Measurements from ENCODE around the gene IFNG.
"Not testable (repeated sequence)": the region's sequence is repeated elsewhere in the genome, so short reads cannot be mapped to it uniquely, and the experiment has no call there.

IFNG gene

DNA sequence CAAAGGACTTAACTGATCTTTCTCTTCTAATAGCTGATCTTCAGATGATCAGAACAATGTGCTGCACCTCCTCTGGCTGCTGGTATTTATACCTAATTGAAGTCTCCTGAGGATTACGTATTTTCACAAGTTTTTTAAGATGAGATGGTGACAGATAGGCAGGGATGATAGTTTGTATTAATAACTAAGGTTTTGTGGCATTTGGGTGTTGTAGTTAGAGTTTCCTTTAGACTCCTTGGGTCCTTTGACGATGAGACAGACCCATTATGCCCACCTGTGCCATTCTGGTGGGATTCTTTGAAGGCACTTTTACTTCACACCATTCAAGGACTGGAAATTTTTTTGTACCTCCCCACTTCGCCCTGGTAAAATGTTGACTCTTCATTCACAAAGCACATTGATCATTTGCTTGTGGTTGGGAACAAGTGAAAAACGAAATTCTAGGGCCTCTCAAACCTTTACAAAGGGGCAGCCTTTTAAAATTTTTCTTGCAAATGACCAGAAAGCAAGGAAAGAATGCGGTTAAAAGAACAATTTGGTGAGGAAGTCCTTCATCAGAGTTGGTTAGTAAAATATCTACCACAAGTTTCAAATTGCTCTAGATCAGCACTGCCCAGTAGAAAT, at the start of gene IFNG:
TSS of gene IFNG (minus strand) at position 60 of the 624 bp plus-strand sequence. CDS start 125 bp downstream, outside the sequence.
- no peak for DNase-seq (ENCODE audit: low read depth)

DNA sequence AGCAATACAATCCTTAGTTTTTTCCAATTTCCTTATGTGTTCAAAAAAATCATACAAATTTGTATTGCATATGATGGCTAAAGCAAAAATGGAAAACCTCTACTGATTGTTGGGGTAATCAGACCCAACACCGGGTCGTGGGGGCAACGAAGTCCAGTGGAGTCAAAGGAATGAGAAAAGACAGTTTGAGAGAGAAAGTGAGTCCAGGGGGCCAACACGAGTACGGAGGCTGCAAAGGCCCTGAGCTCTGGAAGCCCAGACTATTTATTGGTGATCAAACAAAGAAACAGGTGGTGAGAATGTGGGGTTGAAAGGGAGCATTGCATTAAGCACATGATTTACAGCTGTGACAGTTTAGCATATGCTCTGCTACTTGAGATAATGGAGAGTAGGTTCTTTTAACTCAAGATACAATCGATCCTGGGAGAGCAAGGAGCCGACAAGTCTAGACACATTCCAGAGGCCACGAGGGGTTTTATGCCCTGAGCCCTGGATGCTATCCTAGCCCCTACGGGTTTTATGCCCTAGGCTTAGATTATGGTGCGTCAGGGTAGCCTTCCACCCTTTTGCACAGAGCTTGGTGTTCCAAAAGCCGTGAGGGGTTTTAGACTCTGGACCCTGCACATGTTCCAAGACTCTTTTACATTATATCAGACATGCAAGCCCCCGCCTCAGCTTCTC, 49.6 kb upstream of the IFNG start:
- DNase-seq (ENCODE audit: low read depth), result not testable (repeated sequence)

DNA sequence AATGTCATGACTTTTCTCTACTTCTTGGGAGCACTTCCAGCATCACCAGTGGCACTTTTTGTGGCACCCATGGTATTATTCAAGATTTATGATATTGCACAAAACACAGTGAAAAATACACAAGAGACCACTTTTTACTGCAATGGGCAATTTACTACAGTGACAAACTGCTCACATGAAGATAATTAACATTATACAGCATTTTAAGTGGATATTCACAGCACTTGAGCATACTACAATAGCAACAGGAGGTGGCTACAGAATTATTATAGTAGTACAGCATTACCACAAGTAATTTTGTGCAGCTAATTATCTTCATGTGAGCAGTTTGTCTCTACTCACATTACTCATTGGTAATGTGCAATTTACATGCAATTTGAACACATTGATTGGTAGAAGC, 47.7 kb upstream of the IFNG start:
- DNase-seq (ENCODE audit: low read depth), result no peak

DNA sequence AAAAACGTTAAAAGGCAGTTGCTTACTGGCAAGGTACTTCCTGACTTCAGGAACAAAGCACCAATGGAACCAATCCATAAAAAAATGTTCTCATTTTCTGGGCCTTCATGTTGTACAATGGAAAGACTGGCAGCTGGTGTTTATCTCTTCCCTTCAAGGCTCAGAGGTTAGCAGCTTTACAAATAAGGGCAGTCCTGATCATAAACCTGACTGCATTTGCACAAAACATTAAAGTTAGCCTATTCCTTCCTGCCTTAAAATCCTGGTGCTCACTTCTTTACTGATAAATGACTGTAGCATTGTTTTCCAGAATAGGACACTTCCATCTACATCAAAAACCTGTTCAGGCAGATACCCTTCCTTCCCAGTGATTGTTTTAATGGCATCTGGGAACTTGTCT, 46.9 kb upstream of the IFNG start:
- no peak for DNase-seq (ENCODE audit: low read depth)

DNA sequence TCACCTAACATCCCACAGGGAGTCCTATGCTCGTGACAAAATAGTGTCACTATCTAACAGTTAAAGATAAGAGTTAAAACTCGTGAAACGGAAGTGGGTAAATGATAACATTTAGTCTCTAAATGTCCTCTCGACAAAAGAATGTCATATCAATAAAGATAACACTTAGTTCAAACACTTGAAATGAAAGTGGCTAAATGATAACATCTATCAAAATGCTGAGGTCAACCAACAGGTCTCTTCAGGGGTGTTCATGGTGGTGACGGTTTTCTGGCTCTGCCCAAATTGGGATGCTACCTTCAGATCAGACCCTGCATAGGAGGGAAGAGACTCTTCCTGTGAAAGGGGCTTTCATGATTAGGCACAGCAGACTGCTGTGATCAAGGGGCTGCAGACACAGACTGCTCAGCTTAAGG, 43.9 kb upstream of the IFNG start:
- DNase-seq (ENCODE audit: low read depth), result no peak

DNA sequence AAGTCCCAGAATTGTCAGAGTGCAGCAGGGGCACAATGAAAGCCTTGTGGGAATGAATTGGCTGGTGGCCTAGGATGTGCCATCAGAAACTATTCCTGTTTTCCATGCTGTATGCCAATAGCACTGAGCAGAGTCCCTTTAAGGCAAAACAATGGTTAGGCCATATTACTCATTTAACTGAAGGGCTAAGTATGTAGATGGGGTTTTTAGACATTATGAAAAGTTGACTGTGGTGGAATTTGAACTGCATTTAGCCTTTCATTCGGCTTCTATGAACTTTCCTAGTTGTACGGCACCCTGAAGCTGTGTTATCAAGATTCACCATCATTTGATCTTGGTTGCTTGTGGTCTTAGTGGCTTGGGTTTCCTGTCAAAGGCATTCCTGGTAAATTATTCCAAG, 41.3 kb upstream of the IFNG start:
- DNase-seq (ENCODE audit: low read depth), result peak; percentile 72

DNA sequence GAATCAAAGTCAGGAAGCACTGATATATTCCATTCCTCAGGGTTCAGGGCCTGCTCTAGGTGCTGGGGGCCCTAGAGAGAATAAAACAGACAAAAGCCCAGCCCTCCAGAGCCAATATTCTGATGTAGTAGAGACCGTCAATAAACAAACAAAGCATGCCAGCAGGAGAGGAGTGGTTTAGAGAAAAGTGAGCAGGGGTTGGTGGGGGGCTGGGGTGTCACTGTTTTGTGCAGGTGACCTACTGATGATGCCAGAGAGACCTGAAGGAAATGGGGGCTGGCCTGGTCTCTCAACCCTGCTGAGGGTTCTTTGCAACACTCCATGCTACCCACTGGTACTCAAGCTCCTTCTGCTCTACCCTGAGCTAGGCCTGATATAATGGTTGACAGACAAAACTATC, 39.6 kb upstream of the IFNG start:
- no peak for DNase-seq (ENCODE audit: low read depth)

DNA sequence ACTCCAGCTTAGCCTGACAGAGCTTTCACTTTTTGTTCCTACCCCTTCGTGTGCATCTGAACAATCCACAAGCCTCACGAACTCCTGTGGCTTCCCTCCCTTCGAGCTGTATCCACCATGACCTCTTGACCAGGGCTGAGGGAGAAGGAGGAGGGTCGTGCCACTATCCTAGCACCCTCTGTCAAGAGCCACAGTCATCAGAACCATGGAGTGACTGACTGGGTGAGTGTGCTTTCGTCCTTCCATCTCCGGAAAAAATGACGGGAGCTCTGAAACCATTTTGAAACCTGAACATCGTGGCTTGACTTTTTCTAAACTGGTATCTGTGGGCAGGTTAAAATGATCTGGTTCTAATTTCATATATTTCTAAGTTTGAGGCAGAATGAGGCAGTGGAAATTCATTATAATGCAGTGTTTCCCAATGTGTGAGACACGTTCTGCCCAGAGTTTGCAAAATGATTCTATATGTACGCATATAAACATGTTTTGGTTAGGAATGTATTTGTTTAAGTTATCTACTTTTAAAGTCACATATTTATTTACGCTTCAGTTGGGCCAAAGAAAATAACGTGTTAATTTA, 39.1 kb upstream of the IFNG start:
- no peak for DNase-seq (ENCODE audit: low read depth)

DNA sequence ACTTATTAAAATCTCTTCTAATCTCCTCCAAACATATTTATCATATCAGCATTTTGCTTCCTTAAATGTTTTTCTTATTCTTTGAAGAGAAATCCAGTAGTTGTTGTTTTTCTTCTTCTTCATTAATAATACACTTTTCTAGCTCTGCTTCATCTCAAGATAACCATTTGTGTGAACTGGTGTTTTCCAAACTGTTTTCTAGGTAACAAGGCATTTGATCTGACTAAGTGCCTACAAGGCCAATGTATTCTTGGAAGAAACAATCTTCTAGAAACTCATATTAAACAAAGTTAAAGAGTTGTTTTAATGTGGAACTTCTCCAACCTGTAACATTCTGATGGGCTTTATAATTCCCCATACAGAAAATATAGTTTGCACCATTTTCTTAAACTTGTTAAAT, 30.8 kb upstream of the IFNG start:
- no peak for DNase-seq (ENCODE audit: low read depth)

DNA sequence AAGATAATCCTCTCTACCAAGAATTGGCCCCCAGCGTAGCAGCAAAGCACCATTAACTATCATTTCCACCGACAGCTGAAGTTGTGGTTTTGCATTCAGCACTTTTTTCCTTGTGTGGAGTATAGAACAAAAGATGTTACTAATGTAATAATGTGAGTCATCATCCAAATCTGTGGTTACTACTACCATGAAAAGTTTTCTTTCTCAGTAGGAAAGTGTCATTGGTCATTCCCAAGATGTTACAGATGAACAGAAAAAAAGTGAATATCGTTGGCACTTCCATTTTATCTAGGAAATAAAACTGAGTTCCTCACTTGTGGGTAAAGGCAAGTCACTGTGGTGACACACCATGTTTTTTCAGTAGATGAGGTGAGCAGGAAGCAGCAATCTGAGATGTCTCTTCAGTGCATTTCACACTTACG, 30.3 kb upstream of the IFNG start:
- peak; percentile 60 for DNase-seq (ENCODE audit: low read depth)

DNA sequence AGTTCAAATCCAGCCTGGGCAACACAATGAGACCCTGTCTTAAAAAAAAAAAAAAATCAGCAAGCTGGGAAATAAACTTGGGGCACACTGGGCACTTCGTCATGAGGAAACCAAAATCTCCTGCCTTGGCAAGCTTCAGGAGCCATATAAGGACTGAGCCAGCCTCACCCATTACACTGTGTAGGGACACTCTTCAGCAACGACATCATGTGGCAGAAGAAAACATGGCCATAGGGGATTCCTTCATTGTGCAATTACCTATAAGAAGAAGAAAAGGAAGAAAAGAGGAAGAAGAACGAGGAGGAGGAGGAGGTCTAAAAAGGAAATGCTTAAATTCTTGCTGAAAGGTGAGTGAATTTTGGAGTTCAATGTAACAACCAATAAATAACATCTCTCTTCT, 26.1 kb upstream of the IFNG start:
- no peak for DNase-seq (ENCODE audit: low read depth)

DNA sequence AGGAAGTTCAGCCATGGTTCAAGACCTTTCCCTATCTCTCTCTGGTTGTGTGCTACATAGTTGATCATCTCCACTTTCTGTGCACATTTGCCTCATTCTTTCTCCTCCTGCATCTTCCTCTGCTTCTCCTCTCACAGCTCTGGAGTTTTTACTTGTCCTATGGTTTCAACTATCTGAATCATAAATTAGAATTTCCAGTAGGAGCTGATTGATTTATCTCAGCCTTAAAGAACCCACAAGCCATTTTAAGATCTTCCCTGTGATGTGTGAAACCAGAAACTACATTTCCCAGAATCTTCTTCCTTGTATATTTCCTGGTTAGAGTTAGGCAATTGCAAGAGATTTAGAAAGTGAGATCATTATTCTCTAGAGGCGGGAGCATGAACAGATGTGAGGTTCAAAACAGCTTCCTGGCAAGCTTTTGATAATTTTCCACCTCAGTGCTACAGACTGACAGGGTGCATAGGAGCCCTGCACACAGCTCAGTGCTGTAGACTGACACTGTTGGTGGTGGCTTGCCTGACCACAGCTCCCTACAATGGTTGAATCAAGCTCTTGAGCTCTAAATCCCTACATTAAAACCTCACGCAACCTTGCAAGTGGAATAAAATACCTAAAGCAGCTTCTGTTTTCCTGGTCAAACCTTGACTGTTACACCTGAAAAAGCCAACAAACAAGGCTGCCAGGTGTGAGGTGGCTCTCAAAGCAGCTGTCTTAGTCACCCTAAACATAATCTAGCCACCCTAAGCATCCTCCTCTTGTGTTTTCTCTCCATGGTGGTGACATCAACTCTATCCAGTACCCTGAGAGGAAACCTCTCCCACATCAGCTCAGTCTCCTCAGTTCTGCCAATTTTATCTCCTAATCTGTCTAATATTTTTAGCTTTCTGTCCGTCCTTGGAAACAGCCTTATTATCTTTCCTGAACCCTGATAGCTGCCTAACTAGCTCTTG, 21.5 kb upstream of the IFNG start:
- DNase-seq (ENCODE audit: low read depth), result no peak

DNA sequence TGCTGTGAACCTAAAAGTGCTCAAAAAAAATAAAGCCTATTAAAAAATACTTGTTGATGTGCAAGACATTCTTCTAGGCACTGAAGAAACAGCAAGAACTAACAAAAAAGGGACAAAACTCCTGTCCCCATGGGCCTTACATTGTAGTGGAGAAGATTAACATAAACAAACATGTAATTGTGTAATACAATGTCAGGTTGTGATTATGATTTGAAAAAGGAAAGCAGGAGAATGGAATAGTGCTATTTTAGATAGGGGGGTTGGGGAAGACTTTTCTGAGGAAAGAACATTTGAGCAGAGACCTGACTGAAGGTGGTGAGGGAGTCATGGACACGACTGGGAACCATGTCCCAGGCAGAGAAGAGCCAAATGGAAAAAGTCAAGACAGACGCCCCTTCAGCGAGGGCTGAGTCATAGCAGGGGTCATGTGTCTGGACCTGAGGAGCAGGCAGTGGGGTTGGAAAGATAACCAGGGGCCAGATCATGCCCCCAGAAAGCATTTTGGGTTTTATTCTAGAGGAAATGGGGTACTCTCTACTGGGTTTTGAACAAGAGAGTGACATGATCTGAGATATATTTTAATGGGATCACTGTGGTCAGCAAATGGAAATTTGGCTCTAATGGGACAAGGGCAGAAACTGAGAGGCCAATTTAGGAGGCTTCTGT, 19.4 kb upstream of the IFNG start:
- DNase-seq (ENCODE audit: low read depth), result no peak

DNA sequence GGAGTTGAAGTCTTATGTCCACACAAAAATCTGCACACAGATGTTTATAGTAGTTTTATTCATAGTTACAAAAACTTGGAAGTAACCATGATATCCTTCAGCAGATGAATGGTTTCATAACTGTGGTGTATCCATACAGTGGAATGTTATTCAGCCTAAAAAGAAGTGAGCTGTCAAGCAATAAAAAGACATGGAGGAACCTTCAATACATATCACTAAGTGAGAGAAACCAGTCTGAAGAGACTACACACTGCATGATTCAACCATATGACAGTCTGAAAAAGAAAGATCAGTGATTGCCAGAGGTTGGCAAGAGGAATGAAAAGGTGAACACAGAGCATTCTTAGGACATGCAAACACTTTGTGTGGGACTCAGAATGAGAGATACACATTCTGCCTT, 18.6 kb upstream of the IFNG start:
- DNase-seq (ENCODE audit: low read depth), result no peak

DNA sequence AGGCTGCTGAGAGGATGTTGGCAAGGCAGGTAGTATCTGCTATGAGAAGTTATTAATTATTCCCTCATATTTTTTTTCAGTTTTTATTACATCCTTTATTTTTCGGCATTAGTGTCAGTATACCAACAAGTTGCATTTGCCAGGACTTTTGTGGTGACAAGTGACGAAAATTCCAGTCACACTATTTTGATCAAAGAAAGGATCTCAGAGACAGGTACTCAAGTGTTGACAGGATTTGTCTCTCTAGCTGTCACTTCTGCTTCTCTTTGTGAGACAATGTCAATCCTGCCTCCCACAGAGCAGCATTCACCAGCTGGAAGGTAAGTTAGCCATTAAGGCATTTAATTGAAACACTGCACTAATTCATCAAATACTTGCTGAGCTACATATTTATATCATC, 18.0 kb upstream of the IFNG start:
- no peak for DNase-seq (ENCODE audit: low read depth)

DNA sequence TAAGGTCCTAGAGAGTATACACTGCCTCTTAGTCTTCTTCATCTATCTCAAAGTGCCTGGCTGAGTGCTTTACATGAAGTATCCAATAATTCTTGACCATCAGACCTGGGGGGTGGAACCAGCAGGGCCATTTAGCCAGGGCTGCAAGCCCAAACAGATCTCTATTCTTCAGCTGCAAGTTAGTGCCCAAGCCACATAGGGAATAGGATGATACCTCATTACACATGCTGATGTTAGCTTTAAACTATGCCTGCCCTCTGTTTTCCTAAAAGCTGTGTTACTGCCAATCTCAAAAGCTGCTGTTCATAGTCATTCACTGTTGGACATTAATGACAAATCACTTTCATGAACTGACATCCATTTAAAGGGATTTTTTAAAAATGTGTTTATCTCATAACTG, 16.7 kb upstream of the IFNG start:
- DNase-seq (ENCODE audit: low read depth), result no peak

DNA sequence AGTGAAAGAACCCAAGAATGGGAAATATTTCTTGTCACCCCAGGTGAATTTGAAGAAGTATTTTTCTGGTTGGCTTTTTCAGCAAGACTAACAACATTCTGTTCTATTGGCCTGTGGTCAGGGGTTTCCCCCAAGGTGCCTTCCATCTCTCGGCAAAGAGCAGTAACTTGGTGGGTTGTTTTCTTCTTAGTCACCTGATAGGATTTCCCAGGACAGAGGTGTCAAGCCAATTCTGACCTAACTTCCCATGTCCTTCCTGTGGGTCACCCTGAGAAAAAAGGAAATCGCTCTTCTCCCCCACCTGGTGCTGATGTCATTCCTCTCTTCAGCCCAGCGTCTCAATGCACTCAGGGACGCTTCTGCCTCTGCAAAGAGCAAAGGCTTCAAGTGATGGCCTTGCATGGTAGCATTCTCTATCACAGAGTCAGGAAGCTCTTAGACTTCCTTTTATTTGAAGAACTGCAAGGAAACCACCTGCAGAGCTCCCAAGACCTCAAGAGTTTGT, 16.1 kb upstream of the IFNG start:
- DNase-seq (ENCODE audit: low read depth), result no peak

DNA sequence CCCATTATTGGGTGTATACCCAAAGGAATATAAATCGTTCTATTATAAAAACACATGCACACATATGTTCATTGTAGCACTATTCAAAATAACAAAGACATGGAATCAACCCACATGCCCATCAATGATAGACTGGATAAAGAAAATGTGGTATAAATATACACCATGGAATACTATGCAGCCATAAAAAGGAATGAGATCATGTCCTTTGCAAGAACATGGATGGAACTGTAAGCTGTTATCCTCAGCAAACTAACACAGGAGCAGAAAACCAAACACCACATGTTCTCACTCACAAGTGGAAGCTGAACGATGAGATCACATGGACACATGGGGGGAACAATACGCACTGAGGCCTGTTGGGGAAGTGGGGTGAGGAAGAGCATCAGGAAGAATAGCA, 15.2 kb upstream of the IFNG start:
- DNase-seq (ENCODE audit: low read depth), result not testable (repeated sequence)

DNA sequence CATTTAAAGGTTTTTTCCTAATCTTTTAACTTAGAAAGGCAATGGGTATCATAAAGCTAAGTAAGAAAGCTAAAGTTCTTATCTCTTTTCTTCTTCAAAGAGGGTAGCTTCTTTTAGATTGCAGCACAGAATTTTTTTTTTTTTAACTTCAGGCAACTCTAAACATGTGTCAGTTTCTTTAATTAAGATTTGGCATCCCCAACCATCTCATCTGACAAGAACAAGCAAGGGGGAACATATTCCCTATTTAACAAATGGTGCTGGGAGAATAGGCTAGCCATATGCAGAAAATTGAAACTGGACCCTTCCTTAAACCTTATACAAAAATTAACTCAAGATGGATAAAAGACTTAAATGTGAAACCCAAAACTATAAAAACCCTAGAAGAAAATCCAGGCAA, 14.3 kb upstream of the IFNG start:
- no peak for DNase-seq (ENCODE audit: low read depth)

DNA sequence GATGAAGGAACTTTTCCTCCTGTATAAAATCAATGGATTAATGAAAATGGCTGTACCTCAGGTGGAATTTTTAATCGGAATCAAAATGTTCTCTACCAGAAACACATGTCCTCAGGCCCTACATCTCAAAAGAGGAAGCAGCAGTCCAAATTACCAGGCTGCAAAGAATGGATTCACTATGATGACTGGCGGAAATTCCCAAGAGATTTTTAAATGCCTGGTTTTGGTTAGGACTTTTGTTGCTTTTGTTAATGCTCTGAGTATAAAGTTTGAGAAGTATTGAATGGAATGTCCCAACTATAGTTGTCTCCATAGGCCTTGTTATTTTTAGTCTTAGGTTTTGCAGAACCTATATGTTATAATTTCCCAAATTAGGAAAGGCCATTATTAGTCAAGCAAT, 11.2 kb upstream of the IFNG start:
- DNase-seq (ENCODE audit: low read depth), result no peak

DNA sequence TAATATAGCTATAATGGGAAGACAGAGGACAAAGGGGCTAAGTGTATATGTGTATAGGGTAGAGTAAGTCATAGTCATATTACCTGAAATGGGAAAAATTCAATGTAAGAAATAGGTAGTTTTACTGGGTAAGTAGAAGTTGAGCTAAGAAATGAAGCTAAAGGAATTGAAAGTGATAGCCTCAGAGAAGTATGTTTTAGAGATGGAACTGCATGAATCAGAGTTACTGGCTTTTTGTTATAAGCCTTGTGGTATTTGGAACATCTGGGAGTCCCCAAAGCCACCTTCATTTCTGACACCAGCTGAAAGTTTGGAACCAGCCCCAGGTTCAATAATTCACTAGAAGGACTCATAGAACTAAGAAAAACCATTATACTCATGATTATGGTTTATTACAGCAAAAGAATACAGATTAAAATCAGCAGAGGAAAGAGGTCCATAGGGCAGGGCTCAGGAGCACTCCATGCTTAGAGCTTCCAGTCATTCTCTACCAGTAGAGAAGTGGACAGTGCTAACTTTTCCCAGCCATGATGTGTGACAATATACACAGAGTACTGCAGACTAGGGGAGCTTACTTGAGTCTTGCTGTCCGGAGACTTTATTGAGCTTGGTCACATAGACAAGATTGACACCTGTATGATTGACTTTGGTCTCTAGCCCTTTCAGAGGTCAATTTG, 9.8 kb upstream of the IFNG start:
- no peak for DNase-seq (ENCODE audit: low read depth)

Data from non-pigmented ciliary epithelial cell (primary cell).